Osteocyte (in vitro differentiated cells): ENCODE results near the gene AHCYL1. TPM values are rescaled to one million over a fixed set of nuclear protein-coding genes. Genes with fewer than 3 reads are reported as not detected.
A peak's percentile ranks its signal among the peaks of the same experiment; 100 is the strongest.

Experiments
- DNase-seq: peaks from one replicate; pipeline ENCODE4 v3.0.0; 2021; ENCODE audit warnings: mixed read lengths; ENCODE audit not compliant: unreplicated experiment; ENCODE audit errors: extremely low spot score
- H3K27ac Mint-ChIP-seq: one replicate; pipeline ENCODE4 v1.8.0; 2021; ENCODE audit warnings: mild to moderate bottlenecking, mixed read lengths; ENCODE audit not compliant: unreplicated experiment
- H3K27me3 Mint-ChIP-seq: one replicate; pipeline ENCODE4 v1.8.0; 2021; ENCODE audit warnings: mixed read lengths; ENCODE audit not compliant: unreplicated experiment
- H3K36me3 Mint-ChIP-seq: one replicate; pipeline ENCODE4 v1.8.0; 2021; ENCODE audit warnings: mixed read lengths; ENCODE audit not compliant: unreplicated experiment
- H3K4me1 Mint-ChIP-seq: one replicate; pipeline ENCODE4 v1.8.0; 2021; ENCODE audit warnings: mixed read lengths; ENCODE audit not compliant: unreplicated experiment
- H3K4me3 Mint-ChIP-seq: one replicate; pipeline ENCODE4 v1.8.0; 2021; ENCODE audit warnings: mild to moderate bottlenecking, moderate library complexity, mixed read lengths; ENCODE audit not compliant: unreplicated experiment
- H3K9me3 Mint-ChIP-seq: one replicate; pipeline ENCODE4 v1.8.0; 2021; ENCODE audit warnings: mixed read lengths; ENCODE audit not compliant: unreplicated experiment
- CTCF ChIP-seq: fragments of 200-600 bp; sonication (generic); IDR thresholded peaks from 2 replicates; pipeline ENCODE4 v1.5.0; 2021; ENCODE audit warnings: antibody characterized with exemption, mild to moderate bottlenecking, moderate library complexity
- total RNA-seq: library from RNA; stranded (reverse); gene quantifications from 2 replicates; pipeline ENCODE4 v1.2.1, GENCODE V29; 2021

AHCYL1 gene
- total RNA-seq, 1 donor from 2014 or later: 79.3 TPM

GRCh38 chr1:110055493-110056284 is 71.1 kb downstream of the AHCYL1 start:
- H3K9me3 Mint-ChIP-seq: no peaks in the 10 kb centered on the region
- H3K27ac Mint-ChIP-seq: peak overlapping the region; percentile 31
- H3K36me3 Mint-ChIP-seq: peaks cover 55% of the 10 kb centered on the region
- no peaks in the 10 kb centered on the region for H3K27me3 Mint-ChIP-seq
- no peak overlapping the region for H3K4me3 Mint-ChIP-seq
- no peak for TF ChIP-seq CTCF
- peaks cover 11% of the 10 kb centered on the region for H3K4me1 Mint-ChIP-seq
- no peak for DNase-seq

GRCh38 chr1:110056285-110056683 is 71.7 kb downstream of the AHCYL1 start:
- H3K36me3 Mint-ChIP-seq: peaks cover 55% of the 10 kb centered on the region
- H3K27me3 Mint-ChIP-seq: no peaks in the 10 kb centered on the region
- TF ChIP-seq CTCF: no peak
- DNase-seq: no peak
- no peaks in the 10 kb centered on the region for H3K9me3 Mint-ChIP-seq
- H3K4me3 Mint-ChIP-seq: no peak overlapping the region
- peaks cover 11% of the 10 kb centered on the region for H3K4me1 Mint-ChIP-seq
- no peak overlapping the region for H3K27ac Mint-ChIP-seq

- TF ChIP-seq CTCF: no peak
- DNase-seq: no peak
- no peak overlapping the region for H3K4me3 Mint-ChIP-seq
- H3K9me3 Mint-ChIP-seq: no peaks in the 10 kb centered on the region
- peaks cover 52% of the 10 kb centered on the region for H3K36me3 Mint-ChIP-seq
- H3K4me1 Mint-ChIP-seq: peaks cover 11% of the 10 kb centered on the region
- H3K27ac Mint-ChIP-seq: no peak overlapping the region
- H3K27me3 Mint-ChIP-seq: no peaks in the 10 kb centered on the region
Measured at GRCh38 chr1:110056776-110057175, 72.2 kb downstream of the AHCYL1 start.

GRCh38 chr1:110057963-110058518 is 73.5 kb downstream of the AHCYL1 start:
- no peak overlapping the region for H3K27ac Mint-ChIP-seq
- no peak overlapping the region for H3K4me3 Mint-ChIP-seq
- no peaks in the 10 kb centered on the region for H3K9me3 Mint-ChIP-seq
- H3K36me3 Mint-ChIP-seq: peaks cover 44% of the 10 kb centered on the region
- H3K27me3 Mint-ChIP-seq: no peaks in the 10 kb centered on the region
- H3K4me1 Mint-ChIP-seq: peaks cover 11% of the 10 kb centered on the region
- TF ChIP-seq CTCF: no peak
- no peak for DNase-seq

GRCh38 chr1:110058591-110058990 is 74.0 kb downstream of the AHCYL1 start:
- no peaks in the 10 kb centered on the region for H3K27me3 Mint-ChIP-seq
- peaks cover 39% of the 10 kb centered on the region for H3K36me3 Mint-ChIP-seq
- no peaks in the 10 kb centered on the region for H3K9me3 Mint-ChIP-seq
- H3K27ac Mint-ChIP-seq: no peak overlapping the region
- H3K4me1 Mint-ChIP-seq: peaks cover 11% of the 10 kb centered on the region
- H3K4me3 Mint-ChIP-seq: no peak overlapping the region
- no peak for TF ChIP-seq CTCF
- DNase-seq: no peak
